Ecto neural progenitor cell (in vitro differentiated cells): ENCODE measurements around the gene BTF3L4.

Experiments used
- DNase-seq: peaks from one replicate; pipeline ENCODE4 v3.0.0-alpha.2; 2018; ENCODE audit warnings: low spot score

Gene BTF3L4

GRCh38 chr1:52123622-52124021 is 67.5 kb downstream of the BTF3L4 start:
- DNase-seq = no peak

DNA sequence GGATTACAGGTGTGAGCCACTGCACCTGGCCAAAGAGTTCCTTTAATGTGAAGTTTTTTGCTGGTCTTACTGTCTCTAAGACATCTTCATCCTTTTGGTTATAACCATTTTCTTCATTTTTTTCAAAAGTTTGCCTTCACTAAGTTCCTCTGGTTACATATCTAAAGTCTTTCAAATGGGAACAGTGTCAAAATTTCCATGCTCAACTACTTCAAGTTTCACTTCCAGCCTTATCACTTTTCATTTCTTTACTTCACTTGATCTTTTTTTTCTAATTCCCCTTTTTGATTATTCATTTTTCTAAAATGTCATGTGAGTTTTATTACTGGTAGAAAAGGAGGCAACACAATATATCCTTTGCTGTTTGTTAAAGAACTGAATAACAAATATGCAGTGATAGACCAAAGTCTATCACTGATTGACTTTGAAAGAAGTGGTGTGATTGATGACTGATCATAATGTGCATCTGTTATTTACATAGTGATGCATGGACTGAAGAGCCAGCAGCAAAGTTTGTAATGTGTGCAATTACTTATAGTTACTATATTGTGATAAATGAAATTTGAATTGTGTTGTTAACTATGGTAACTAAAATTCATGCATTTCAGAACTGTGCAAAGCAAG is 69.8 kb downstream of the BTF3L4 start:
- no peak for DNase-seq

DNA sequence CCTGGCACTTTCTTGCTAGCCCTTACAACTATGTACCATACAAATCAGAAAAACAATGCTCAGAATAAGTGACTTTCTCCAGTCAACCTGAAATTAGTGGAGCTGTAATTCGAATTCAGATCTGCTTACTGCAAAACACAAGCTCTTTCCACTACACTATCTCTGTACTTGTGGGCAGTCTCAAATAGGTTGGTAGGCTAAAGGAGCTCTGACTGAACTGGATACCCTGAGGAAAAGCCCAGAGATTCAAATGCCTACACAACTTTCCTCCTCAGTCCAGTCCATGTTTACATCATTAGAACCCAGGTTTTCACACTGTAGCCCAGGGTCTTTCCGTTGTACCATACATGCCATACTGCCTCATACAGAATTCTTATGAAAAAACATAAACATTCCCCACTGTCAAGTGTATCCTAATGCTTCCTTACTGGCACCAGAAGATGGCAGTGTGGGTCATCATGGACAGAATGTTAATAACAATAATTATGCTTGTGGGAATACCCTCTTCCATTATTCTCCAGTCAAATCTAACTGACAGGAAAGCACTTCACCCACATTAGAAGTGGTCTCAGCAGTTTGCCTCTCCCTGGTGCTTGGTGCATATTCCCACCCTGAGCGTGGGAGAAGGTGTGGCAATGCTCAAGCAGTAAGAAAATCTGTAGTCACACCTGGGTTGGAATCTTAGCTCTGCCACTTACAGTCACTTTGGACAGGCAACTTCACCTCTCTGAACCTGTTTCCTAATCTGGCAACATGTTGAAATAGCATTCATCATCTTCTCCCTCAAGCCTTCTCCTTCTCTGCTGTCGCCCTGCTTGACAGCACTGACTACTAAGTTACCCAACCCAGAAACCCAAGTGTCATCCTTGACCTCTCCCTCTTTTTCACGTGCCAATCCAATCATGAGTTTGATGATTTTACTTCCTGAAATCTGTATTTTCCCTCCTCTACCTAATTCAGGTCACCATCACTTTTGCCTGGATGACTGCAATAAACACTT is 71.4 kb downstream of the BTF3L4 start:
- no peak for DNase-seq

GRCh38 chr1:52139817-52140540 is 83.9 kb downstream of the BTF3L4 start:
- no peak for DNase-seq
